Rectal smooth muscle tissue (tissue), 1 donor: Measurements from ENCODE around the gene VSIG8.

Source experiments
- H3K27ac ChIP-seq: one replicate; pipeline ENCODE4 v1.7.0; 2013; ENCODE audit warnings: low read depth, low read length, inconsistent platforms
- H3K27me3 ChIP-seq: one replicate; pipeline ENCODE4 v1.7.0; 2013; ENCODE audit warnings: low read length; ENCODE audit not compliant: control insufficient read depth, insufficient read depth
- H3K36me3 ChIP-seq: one replicate; pipeline ENCODE4 v1.7.0; 2013; ENCODE audit warnings: low read length; ENCODE audit not compliant: control insufficient read depth, insufficient read depth
- H3K4me1 ChIP-seq: one replicate; pipeline ENCODE4 v1.7.0; 2013; ENCODE audit warnings: low read length; ENCODE audit not compliant: control insufficient read depth, insufficient read depth
- H3K4me3 ChIP-seq: one replicate; pipeline ENCODE4 v1.7.0; 2013; ENCODE audit warnings: low read length
- H3K9ac ChIP-seq: one replicate; pipeline ENCODE4 v1.7.0; 2013; ENCODE audit warnings: low read length

The VSIG8 gene

GRCh38 chr1:159851407-159851806 is 11.1 kb downstream of the VSIG8 start:
- H3K27me3 ChIP-seq: no peaks in the 10 kb centered on the region
- H3K27ac ChIP-seq: no peak overlapping the region
- H3K36me3 ChIP-seq: no peaks in the 10 kb centered on the region
- no peak overlapping the region for H3K4me3 ChIP-seq
- H3K9ac ChIP-seq: no peak overlapping the region
- H3K4me1 ChIP-seq: peaks cover 6% of the 10 kb centered on the region

GRCh38 chr1:159849626-159850366 is 12.7 kb downstream of the VSIG8 start:
- Histone ChIP-seq H3K9ac (no peak overlapping the region), H3K27ac (no peak overlapping the region)

DNA sequence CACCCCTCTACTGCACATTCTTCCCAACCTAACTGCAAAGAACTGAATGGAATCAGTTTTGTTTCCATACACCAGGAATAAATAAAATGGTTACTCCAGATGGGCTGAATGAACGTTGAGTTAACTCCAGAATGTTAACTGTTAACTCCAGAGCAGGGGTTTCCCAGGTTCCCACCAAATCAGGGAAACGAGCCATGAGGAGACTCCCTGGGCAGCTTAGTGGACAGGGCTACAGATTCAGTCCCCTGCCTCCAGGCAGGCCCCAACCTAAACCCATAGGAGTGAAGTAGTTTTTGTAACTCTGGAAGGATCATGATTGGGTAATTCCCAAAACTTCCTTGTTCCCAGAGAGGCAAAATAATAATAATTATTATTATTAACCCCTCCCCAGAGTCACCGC is 14.1 kb downstream of the VSIG8 start:
- H3K9ac ChIP-seq: no peak overlapping the region
- no peak overlapping the region for H3K27ac ChIP-seq
- no peaks in the 10 kb centered on the region for H3K36me3 ChIP-seq
- no peaks in the 10 kb centered on the region for H3K27me3 ChIP-seq
- H3K4me1 ChIP-seq: no peaks in the 10 kb centered on the region
- no peak overlapping the region for H3K4me3 ChIP-seq

More at GRCh38 chr1:159849626-159850366, 12.7 kb downstream of the VSIG8 start:
- Histone ChIP-seq H3K36me3 (no peaks in the 10 kb centered on the region), H3K4me1 (peaks cover 6% of the 10 kb centered on the region), H3K4me3 (no peak overlapping the region), H3K27me3 (no peaks in the 10 kb centered on the region)

GRCh38 chr1:159847231-159847630 is 15.2 kb downstream of the VSIG8 start:
- H3K27me3 ChIP-seq: no peaks in the 10 kb centered on the region
- H3K4me3 ChIP-seq: no peak overlapping the region
- no peaks in the 10 kb centered on the region for H3K4me1 ChIP-seq
- no peak overlapping the region for H3K27ac ChIP-seq
- no peak overlapping the region for H3K9ac ChIP-seq
- no peaks in the 10 kb centered on the region for H3K36me3 ChIP-seq

DNA sequence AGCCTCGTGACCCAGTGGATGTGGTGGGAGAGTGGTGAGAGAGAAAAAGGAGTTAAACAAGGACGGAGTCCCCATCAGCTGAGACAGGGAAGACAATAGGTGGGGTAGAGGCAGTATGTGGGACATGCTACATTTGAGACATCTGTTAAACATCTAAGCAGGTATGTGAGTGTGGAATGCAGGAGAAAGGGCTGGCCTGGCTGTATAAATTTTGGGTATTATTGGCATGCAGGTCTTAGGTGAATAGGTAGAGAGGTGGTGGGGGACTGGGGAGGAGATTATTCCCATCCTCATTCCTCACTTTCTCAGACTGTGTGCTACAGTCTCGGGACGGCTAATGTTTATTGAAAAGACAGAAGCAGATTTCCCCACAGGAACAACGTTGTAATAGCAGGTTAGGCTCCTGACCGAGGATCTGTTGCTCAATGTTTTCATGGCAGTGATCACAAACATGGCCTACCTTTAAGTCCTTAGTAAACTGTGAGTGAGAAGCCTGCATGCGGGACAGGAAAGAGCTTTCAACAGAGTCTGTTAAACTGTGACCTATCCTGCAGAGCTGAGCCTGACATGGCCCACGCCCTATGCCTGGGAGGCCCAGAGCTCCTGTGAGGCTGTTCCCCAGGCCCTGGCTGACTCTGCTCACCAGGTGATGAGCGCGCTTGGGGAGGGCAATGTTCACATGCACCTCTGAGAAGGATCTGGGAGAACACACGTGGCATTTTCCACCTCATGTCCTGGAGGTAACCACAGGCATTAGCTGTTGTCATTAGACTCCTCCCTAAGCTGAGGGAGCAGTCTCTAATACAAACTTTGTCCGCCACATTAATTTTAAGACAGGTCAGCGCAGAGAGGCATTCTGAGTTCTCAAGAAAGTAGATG is 16.5 kb downstream of the VSIG8 start:
- no peak overlapping the region for H3K4me3 ChIP-seq
- H3K27me3 ChIP-seq: no peaks in the 10 kb centered on the region
- H3K4me1 ChIP-seq: no peaks in the 10 kb centered on the region
- H3K36me3 ChIP-seq: no peaks in the 10 kb centered on the region
- H3K9ac ChIP-seq: no peak overlapping the region
- no peak overlapping the region for H3K27ac ChIP-seq

- no peaks in the 10 kb centered on the region for H3K27me3 ChIP-seq
- H3K4me1 ChIP-seq: no peaks in the 10 kb centered on the region
- H3K36me3 ChIP-seq: no peaks in the 10 kb centered on the region
- H3K9ac ChIP-seq: no peak overlapping the region
- no peak overlapping the region for H3K4me3 ChIP-seq
- H3K27ac ChIP-seq: no peak overlapping the region
Measured at GRCh38 chr1:159843459-159843858, 19.0 kb downstream of the VSIG8 start.

GRCh38 chr1:159841749-159842148 is 20.7 kb downstream of the VSIG8 start:
- H3K9ac ChIP-seq: no peak overlapping the region
- peaks cover 3% of the 10 kb centered on the region for H3K36me3 ChIP-seq
- no peaks in the 10 kb centered on the region for H3K4me1 ChIP-seq
- H3K27me3 ChIP-seq: no peaks in the 10 kb centered on the region
- H3K4me3 ChIP-seq: no peak overlapping the region
- H3K27ac ChIP-seq: no peak overlapping the region

DNA sequence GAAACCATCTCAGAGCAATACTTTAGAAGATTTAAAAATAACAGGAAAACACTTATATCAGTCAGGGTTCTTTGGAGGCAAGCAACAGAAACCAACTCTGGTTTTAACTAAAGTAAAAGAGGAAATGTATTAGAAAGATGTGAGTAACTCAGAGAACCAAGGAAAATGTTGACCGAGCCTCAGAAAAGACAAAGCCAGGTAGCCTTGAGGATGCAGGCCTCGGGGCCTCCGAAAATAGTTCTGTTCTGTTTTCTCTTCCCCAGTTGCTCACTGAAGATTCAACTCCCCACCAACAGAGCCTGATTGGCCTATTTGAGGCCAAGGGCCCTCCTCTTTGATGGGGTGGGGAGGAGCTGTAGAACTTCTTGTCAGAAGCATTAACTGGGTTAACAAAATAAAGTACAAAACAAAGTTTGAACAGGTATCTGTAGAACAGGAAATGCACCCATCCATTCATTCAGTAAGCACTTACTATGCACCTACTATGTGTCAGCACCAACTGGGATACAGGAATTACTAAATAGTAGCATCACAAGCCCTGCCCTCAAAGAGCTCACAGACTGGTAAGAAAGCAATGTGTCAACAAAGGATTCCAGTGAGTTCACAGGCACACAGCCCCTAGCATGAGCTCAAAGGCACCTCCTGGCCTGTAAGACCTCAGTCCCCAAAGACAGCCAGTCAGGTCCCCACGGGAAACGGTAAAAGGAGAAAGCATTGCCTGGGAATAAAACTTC is 23.2 kb downstream of the VSIG8 start:
- Histone ChIP-seq H3K27me3 (no peaks in the 10 kb centered on the region), H3K9ac (no peak overlapping the region), H3K4me3 (no peak overlapping the region), H3K27ac (no peak overlapping the region), H3K36me3 (peaks cover 6% of the 10 kb centered on the region), H3K4me1 (no peaks in the 10 kb centered on the region)

DNA sequence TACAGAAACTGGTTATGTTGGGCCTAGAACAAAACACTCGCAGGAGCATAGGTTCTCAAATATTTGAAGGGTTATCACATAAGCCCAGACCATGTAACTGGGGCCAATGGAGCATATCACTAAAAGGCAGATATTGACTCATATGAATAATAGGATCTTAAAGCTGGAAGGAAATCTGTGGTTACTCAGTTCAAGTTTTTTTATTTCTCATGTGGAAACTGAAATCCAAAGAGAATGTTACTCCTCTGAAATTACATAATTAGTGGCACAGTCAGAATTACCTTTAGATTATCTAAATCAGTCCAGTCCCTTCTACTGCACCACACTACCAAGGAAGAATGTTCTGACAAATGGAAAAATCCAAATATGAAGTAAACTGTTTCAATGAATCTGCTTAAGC is 23.7 kb downstream of the VSIG8 start:
- Histone ChIP-seq H3K27me3 (no peaks in the 10 kb centered on the region), H3K9ac (no peak overlapping the region), H3K4me3 (no peak overlapping the region), H3K36me3 (peaks cover 6% of the 10 kb centered on the region), H3K27ac (no peak overlapping the region), H3K4me1 (no peaks in the 10 kb centered on the region)

DNA sequence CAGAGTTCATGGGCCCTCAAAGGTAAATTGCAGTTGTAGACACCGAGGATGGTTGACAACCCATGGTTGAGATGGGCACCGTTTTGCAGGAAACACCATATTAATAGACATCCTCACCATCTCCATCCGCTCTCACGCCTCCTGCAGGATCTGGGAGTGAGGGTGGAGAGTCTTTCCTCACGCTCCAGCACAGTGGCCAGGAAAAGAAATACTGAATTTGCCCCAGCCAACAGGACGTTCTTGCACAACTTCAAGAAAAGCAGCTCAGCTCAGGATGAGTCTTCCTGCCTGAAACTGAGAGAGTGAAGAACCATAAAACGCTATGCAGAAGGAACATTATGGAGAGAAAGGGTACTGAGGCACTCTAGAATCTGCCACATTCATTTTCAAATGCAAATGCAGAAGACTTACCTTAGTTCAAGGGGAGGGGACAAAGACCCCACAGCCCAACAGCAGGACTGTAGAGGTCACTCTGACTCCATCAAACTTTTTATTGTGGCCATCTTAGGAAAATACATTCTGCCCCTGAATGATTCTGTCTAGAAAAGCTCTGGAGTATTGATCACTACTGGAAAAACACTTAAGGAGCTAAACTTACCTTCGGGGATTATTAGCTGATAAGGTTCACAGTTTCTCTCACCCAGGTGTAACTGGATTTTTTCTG is 26.5 kb downstream of the VSIG8 start:
- H3K4me1 ChIP-seq: no peaks in the 10 kb centered on the region
- H3K9ac ChIP-seq: no peak overlapping the region
- no peak overlapping the region for H3K4me3 ChIP-seq
- peaks cover 6% of the 10 kb centered on the region for H3K36me3 ChIP-seq
- H3K27ac ChIP-seq: no peak overlapping the region
- no peaks in the 10 kb centered on the region for H3K27me3 ChIP-seq

DNA sequence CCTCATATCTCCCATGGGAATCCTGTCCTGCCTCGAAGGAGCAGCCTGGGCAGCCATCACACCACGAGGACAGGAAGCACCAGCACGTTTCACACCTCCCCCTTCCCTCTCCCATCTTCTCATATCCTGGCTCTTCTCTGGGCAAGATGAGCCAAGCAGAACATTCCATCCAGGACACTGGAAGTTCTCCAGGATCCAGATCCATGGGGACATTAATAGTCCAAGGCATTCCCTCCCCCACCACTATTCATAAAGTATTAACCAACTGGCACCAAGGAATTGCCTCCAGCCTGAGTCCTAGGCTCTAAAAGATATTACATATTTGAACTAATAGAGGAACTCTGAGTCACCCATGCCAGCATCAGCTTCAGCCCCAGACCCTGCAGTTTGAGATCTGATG is 27.1 kb downstream of the VSIG8 start:
- Histone ChIP-seq H3K9ac (no peak overlapping the region), H3K27ac (no peak overlapping the region), H3K27me3 (no peaks in the 10 kb centered on the region), H3K4me3 (no peak overlapping the region), H3K36me3 (peaks cover 6% of the 10 kb centered on the region), H3K4me1 (no peaks in the 10 kb centered on the region)

DNA sequence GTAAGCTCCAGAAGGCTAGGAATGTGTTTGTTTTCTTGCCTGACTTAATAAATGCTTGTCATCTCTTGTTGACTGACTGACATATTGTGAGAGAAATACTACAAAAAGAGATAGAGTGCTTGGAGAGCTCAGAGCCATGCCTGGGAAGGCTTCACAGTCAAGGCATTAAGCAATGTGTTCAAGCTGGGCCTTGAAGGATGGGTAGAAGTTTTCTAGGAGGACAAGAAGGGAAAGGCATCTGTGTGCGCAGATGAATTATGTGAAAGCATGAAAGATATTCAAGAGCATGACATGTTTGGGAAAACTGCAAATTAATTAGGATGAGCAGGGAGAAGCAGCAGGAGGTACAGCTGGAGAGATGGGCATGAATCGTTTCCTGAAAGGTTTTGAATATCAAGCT is 30.1 kb downstream of the VSIG8 start:
- no peaks in the 10 kb centered on the region for H3K27me3 ChIP-seq
- H3K36me3 ChIP-seq: peaks cover 3% of the 10 kb centered on the region
- H3K9ac ChIP-seq: no peak overlapping the region
- no peak overlapping the region for H3K4me3 ChIP-seq
- no peak overlapping the region for H3K27ac ChIP-seq
- H3K4me1 ChIP-seq: no peaks in the 10 kb centered on the region
